ENCODE measurements around the gene GPR68.

The GPR68 gene

DNA sequence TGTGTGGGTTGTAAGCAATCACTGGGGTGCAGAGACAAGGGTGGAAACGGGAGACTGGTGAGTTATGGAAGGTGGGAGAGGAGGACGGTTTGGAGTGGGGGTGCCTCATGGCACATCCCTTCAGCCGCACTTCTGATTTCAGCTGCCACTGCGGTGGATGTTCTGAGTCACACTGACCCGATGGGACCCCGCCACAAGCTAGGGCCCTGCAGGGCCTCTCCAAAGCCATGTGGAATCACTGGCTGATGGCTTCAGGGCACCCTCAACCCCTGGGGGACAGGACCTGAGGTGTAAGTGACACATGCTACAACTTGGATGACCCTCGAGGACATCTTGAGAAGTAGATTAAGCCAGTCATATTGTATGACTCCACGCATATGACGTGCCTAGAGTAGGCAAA is 53.7 kb downstream of the GPR68 start:
- H3K4me2 ChIP-seq (ENCODE audit: low read depth, low read length, poor library complexity, severe bottlenecking), result no peak overlapping the region
- no peaks in the 10 kb centered on the region for H4K20me1 ChIP-seq (ENCODE audit: insufficient read depth, low read length, poor library complexity, severe bottlenecking)
- peaks cover 41% of the 10 kb centered on the region; the same call in 1 of the 2 replicates for H3K36me3 ChIP-seq (ENCODE audit: insufficient read depth, low read length)
- no peak for TF ChIP-seq EZH2phosphoT487 (IDR thresholded peaks at IDR 0.05; ENCODE audit: borderline replicate concordance)
- peaks cover 6% of the 10 kb centered on the region for H3K4me1 ChIP-seq (ENCODE audit: insufficient read depth, low read length, poor library complexity, severe bottlenecking)
- H3K9me3 ChIP-seq (ENCODE audit: insufficient read depth, low read depth, low read length), result no peaks in the 10 kb centered on the region
- H3F3A ChIP-seq (ENCODE audit: low read depth), result no peaks in the 10 kb centered on the region
- H3K9ac ChIP-seq (ENCODE audit: low read depth, low read length, poor library complexity, severe bottlenecking), result no peak overlapping the region
- no peak overlapping the region for H3K4me3 ChIP-seq (ENCODE audit: low read length, poor library complexity, severe bottlenecking)
- H3K79me2 ChIP-seq (ENCODE audit: insufficient read depth, low read length), result no peaks in the 10 kb centered on the region
- H2AFZ ChIP-seq (ENCODE audit: low read length), result no peak overlapping the region
- no peaks in the 10 kb centered on the region for H3K9me2 ChIP-seq (replicated peaks; ENCODE audit: low read depth, low read length)
- H3K27me3 ChIP-seq (ENCODE audit: insufficient read depth, low read length, poor library complexity, severe bottlenecking), result no peaks in the 10 kb centered on the region

DNA sequence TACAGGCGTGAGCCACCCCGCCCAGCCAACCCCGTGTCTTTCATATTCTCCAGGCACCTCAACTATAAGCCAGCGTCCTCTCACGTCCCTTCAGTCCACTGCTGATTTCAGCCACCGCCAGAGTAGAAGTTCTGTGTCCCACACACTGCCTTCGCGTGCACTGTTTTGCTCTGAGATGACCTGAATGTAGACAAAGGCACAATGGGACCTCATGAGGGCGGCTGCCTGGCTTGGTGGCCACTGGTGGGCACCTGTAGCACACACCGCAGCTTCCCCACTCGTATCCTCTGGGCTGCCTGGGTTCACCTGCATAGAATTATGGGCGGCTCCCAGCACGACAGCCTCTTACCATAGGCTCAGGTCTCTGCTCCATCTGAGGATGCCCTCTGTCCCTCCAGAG is 57.2 kb downstream of the GPR68 start:
- no peak overlapping the region for H3K9ac ChIP-seq (ENCODE audit: low read depth, low read length, poor library complexity, severe bottlenecking)
- H3K4me1 ChIP-seq (ENCODE audit: insufficient read depth, low read length, poor library complexity, severe bottlenecking), result no peaks in the 10 kb centered on the region
- H3K27me3 ChIP-seq (ENCODE audit: insufficient read depth, low read length, poor library complexity, severe bottlenecking), result no peaks in the 10 kb centered on the region
- no peak overlapping the region for H3K4me3 ChIP-seq (ENCODE audit: low read length, poor library complexity, severe bottlenecking)
- TF ChIP-seq EZH2phosphoT487 (IDR thresholded peaks at IDR 0.05; ENCODE audit: borderline replicate concordance), result no peak
- TF ChIP-seq, protein P1, sequence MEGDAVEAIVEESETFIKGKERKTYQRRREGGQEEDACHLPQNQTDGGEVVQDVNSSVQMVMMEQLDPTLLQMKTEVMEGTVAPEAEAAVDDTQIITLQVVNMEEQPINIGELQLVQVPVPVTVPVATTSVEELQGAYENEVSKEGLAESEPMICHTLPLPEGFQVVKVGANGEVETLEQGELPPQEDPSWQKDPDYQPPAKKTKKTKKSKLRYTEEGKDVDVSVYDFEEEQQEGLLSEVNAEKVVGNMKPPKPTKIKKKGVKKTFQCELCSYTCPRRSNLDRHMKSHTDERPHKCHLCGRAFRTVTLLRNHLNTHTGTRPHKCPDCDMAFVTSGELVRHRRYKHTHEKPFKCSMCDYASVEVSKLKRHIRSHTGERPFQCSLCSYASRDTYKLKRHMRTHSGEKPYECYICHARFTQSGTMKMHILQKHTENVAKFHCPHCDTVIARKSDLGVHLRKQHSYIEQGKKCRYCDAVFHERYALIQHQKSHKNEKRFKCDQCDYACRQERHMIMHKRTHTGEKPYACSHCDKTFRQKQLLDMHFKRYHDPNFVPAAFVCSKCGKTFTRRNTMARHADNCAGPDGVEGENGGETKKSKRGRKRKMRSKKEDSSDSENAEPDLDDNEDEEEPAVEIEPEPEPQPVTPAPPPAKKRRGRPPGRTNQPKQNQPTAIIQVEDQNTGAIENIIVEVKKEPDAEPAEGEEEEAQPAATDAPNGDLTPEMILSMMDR (conservative IDR thresholded peaks at IDR 0.05; ENCODE audit: low read length), result no peak
- no peaks in the 10 kb centered on the region for H3F3A ChIP-seq (ENCODE audit: low read depth)
- no peaks in the 10 kb centered on the region for H3K9me2 ChIP-seq (replicated peaks; ENCODE audit: low read depth, low read length)
- peaks cover 59% of the 10 kb centered on the region; the same call in 1 of the 2 replicates for H3K36me3 ChIP-seq (ENCODE audit: insufficient read depth, low read length)
- no peaks in the 10 kb centered on the region for H3K79me2 ChIP-seq (ENCODE audit: insufficient read depth, low read length)
- H4K20me1 ChIP-seq (ENCODE audit: insufficient read depth, low read length, poor library complexity, severe bottlenecking), result no peaks in the 10 kb centered on the region
- no peak overlapping the region for H2AFZ ChIP-seq (ENCODE audit: low read length)
- no peaks in the 10 kb centered on the region for H3K9me3 ChIP-seq (ENCODE audit: insufficient read depth, low read depth, low read length)
- no peak overlapping the region for H3K4me2 ChIP-seq (ENCODE audit: low read depth, low read length, poor library complexity, severe bottlenecking)

DNA sequence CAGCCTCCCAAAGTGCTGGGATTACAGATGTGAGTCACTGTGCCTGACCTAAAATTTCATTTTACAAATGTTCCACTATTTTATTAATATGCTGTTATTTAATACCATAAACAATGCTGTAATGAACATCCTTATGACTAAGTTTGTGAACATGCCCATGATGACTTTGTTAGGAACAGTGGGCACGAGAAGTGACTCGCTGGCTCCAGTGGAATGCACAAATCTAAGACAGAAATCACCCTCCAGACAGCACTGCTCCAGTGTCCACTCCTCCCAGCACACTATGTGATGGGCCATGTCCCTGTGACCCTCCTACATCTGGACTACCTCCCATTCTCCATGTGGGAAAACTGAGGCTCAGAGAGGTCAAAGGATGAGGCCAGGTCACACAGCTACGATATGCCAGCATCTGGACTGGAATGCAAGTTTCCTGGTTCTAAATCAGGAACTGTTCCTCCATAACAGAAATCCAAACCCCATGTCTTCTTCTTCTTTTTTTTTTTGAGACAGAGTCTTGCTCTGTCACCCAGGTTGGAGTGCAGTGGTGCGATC is 57.9 kb downstream of the GPR68 start:
- H3K36me3 ChIP-seq (ENCODE audit: insufficient read depth, low read length), result peaks cover 60% of the 10 kb centered on the region; the same call in 1 of the 2 replicates
- no peaks in the 10 kb centered on the region for H3F3A ChIP-seq (ENCODE audit: low read depth)
- H2AFZ ChIP-seq (ENCODE audit: low read length), result no peak overlapping the region

More for the DNA sequence above, 57.9 kb downstream of the GPR68 start:
- H4K20me1 ChIP-seq (ENCODE audit: insufficient read depth, low read length, poor library complexity, severe bottlenecking), result no peaks in the 10 kb centered on the region
- no peaks in the 10 kb centered on the region for H3K9me3 ChIP-seq (ENCODE audit: insufficient read depth, low read depth, low read length)
- no peaks in the 10 kb centered on the region for H3K79me2 ChIP-seq (ENCODE audit: insufficient read depth, low read length)
- no peak overlapping the region for H3K4me2 ChIP-seq (ENCODE audit: low read depth, low read length, poor library complexity, severe bottlenecking)
- no peak overlapping the region for H3K4me3 ChIP-seq (ENCODE audit: low read length, poor library complexity, severe bottlenecking)
- no peaks in the 10 kb centered on the region for H3K27me3 ChIP-seq (ENCODE audit: insufficient read depth, low read length, poor library complexity, severe bottlenecking)
- no peak overlapping the region for H3K9ac ChIP-seq (ENCODE audit: low read depth, low read length, poor library complexity, severe bottlenecking)
- H3K4me1 ChIP-seq (ENCODE audit: insufficient read depth, low read length, poor library complexity, severe bottlenecking), result no peaks in the 10 kb centered on the region
- no peaks in the 10 kb centered on the region for H3K9me2 ChIP-seq (replicated peaks; ENCODE audit: low read depth, low read length)
- TF ChIP-seq, protein P1 (conservative IDR thresholded peaks at IDR 0.05; ENCODE audit: low read length), result no peak
- no peak for TF ChIP-seq EZH2phosphoT487 (IDR thresholded peaks at IDR 0.05; ENCODE audit: borderline replicate concordance)
